GM19043 (cell line): ENCODE measurements around the gene ACOX1.

Experiments used
- ATAC-seq: cut with Tn5 transposase; IDR thresholded peaks from one replicate; pipeline ENCODE4 v1.9.1; 2021; ENCODE audit warnings: low read depth; ENCODE audit not compliant: unreplicated experiment

Gene ACOX1

GRCh38 chr17:75978938-75979704 is at the start of gene ACOX1, which contains the start of gene TEN1:
Gene ACOX1 (minus strand): TSS chr17:75979166. CDS start chr17:75979073, 93 bp downstream.
Gene TEN1 (plus strand): TSS chr17:75979240. CDS start chr17:75986193, 6,953 bp downstream.
- ATAC-seq, result peak; percentile 89

- ATAC-seq, result no peak
Measured at GRCh38 chr17:76027159-76027839, 48.3 kb upstream of the ACOX1 start, which contains the start of gene EVPL. Gene EVPL (minus strand): TSS chr17:76027306. CDS start chr17:76027198, 108 bp downstream.

- ATAC-seq, result no peak
Measured at GRCh38 chr17:76026714-76027158, 47.8 kb upstream of the ACOX1 start.

- no peak for ATAC-seq
Measured at GRCh38 chr17:76025294-76025693, 46.3 kb upstream of the ACOX1 start.

GRCh38 chr17:76024353-76024752 is 45.4 kb upstream of the ACOX1 start:
- no peak for ATAC-seq

GRCh38 chr17:76023900-76024237 is 44.9 kb upstream of the ACOX1 start:
- ATAC-seq, result no peak

GRCh38 chr17:76022973-76023899 is 44.3 kb upstream of the ACOX1 start:
- no peak for ATAC-seq

- ATAC-seq, result no peak
Measured at GRCh38 chr17:76022285-76022684, 43.3 kb upstream of the ACOX1 start.

- no peak for ATAC-seq
Measured at GRCh38 chr17:76019833-76020467, 41.0 kb upstream of the ACOX1 start.

- ATAC-seq, result no peak
Measured at GRCh38 chr17:76018801-76019200, 39.8 kb upstream of the ACOX1 start.

- ATAC-seq, result no peak
Measured at GRCh38 chr17:76018340-76018680, 39.3 kb upstream of the ACOX1 start.

GRCh38 chr17:76017481-76018339 is 38.7 kb upstream of the ACOX1 start:
- ATAC-seq, result no peak

- ATAC-seq, result no peak
Measured at GRCh38 chr17:76014925-76015261, 35.9 kb upstream of the ACOX1 start.

- no peak for ATAC-seq
Measured at GRCh38 chr17:76014100-76014924, 35.3 kb upstream of the ACOX1 start.

- ATAC-seq, result no peak
Measured at GRCh38 chr17:76013377-76013932, 34.5 kb upstream of the ACOX1 start.

GRCh38 chr17:76011951-76012350 is 33.0 kb upstream of the ACOX1 start:
- no peak for ATAC-seq

- ATAC-seq, result no peak
Measured at GRCh38 chr17:76009969-76010661, 31.1 kb upstream of the ACOX1 start.

GRCh38 chr17:76009447-76009846 is 30.5 kb upstream of the ACOX1 start:
- ATAC-seq, result no peak
